ENCODE measurements around the gene SDK1. TPM values are rescaled to one million over a fixed set of nuclear protein-coding genes. Genes with fewer than 3 reads are reported as not detected.

The SDK1 gene
- total and polyA plus RNA-seq, 2 experiments from 2014 or later, result 2.1 to 10.0 TPM

GRCh38 chr7:4200546-4201094, 899.6 kb downstream of the SDK1 start:
- Histone ChIP-seq H4K20me1 (replicated peaks; ENCODE audit: insufficient read depth) (no peaks in the 10 kb centered on the region), H3K4me2 (no peak overlapping the region), H3K27ac (ENCODE audit: low read depth) (no peak overlapping the region), H3F3A (replicated peaks; ENCODE audit: low read depth) (no peaks in the 10 kb centered on the region), H3K4me3 (no peak overlapping the region), H3K36me3 (ENCODE audit: insufficient read depth) (no peaks in the 10 kb centered on the region), H3K9me2 (ENCODE audit: insufficient read depth) (no peaks in the 10 kb centered on the region), H2AFZ (no peak overlapping the region), H3K4me1 (ENCODE audit: insufficient read depth) (peaks cover 6% of the 10 kb centered on the region; the same call in 1 of the 2 replicates), H3K27me3 (ENCODE audit: insufficient read depth) (no peaks in the 10 kb centered on the region), H3K79me2 (replicated peaks; ENCODE audit: insufficient read depth) (no peaks in the 10 kb centered on the region)
- Mint-ChIP-seq H3K27me3 (ENCODE audit: insufficient read depth, low read depth, poor library complexity) (peaks cover 12% of the 10 kb centered on the region), H3K4me3 (no peak overlapping the region), H3K4me1 (peaks cover 12% of the 10 kb centered on the region; the same call in 2 of the 3 replicates), H3K27ac (no peak overlapping the region), H3K9me3 (no peaks in the 10 kb centered on the region), H3K36me3 (ENCODE audit: low read depth) (no peaks in the 10 kb centered on the region)
- TF ChIP-seq ZNF462 (CRISPR knock-in tag; IDR thresholded peaks at IDR 0.05) (no peak), JUNB (IDR thresholded peaks at IDR 0.05; ENCODE audit: unreplicated experiment) (no peak), ETS1 (IDR thresholded peaks at IDR 0.05) (no peak), STAT1 (IDR thresholded peaks at IDR 0.05; ENCODE audit: unreplicated experiment) (no peak), CTCF (conservative IDR thresholded peaks at IDR 0.05; ENCODE audit: low read depth in 2 of 2) (no peak), ZNF331 (CRISPR knock-in tag; IDR thresholded peaks at IDR 0.05; ENCODE audit: low read depth) (no peak), EZH2phosphoT487 (IDR thresholded peaks at IDR 0.05; ENCODE audit: unreplicated experiment) (no peak), NANOG (IDR thresholded peaks at IDR 0.05; ENCODE audit: borderline replicate concordance) (no peak), ZNF114 (CRISPR knock-in tag; IDR thresholded peaks at IDR 0.05) (no peak), EZH2 (IDR thresholded peaks at IDR 0.05; ENCODE audit: low read depth, unreplicated experiment) (no peak), POLR2AphosphoS5 (IDR thresholded peaks at IDR 0.05; ENCODE audit: low read depth) (no peak), CREB1 (CRISPR knock-in tag; IDR thresholded peaks at IDR 0.05; ENCODE audit: low read depth) (no peak)
- TF ChIP-seq, protein P1, sequence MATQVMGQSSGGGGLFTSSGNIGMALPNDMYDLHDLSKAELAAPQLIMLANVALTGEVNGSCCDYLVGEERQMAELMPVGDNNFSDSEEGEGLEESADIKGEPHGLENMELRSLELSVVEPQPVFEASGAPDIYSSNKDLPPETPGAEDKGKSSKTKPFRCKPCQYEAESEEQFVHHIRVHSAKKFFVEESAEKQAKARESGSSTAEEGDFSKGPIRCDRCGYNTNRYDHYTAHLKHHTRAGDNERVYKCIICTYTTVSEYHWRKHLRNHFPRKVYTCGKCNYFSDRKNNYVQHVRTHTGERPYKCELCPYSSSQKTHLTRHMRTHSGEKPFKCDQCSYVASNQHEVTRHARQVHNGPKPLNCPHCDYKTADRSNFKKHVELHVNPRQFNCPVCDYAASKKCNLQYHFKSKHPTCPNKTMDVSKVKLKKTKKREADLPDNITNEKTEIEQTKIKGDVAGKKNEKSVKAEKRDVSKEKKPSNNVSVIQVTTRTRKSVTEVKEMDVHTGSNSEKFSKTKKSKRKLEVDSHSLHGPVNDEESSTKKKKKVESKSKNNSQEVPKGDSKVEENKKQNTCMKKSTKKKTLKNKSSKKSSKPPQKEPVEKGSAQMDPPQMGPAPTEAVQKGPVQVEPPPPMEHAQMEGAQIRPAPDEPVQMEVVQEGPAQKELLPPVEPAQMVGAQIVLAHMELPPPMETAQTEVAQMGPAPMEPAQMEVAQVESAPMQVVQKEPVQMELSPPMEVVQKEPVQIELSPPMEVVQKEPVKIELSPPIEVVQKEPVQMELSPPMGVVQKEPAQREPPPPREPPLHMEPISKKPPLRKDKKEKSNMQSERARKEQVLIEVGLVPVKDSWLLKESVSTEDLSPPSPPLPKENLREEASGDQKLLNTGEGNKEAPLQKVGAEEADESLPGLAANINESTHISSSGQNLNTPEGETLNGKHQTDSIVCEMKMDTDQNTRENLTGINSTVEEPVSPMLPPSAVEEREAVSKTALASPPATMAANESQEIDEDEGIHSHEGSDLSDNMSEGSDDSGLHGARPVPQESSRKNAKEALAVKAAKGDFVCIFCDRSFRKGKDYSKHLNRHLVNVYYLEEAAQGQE (IDR thresholded peaks at IDR 0.05; ENCODE audit: unreplicated experiment), result no peak
- DNase-seq (ENCODE audit: low spot score), result no peak
- ATAC-seq, result no peak

Measured in GM23338 (cell line).